Mucosa of descending colon (tissue), 3 donors: Measurements from ENCODE around the gene CDK17. TPM values are rescaled to one million over a fixed set of nuclear protein-coding genes. Genes with fewer than 3 reads are reported as not detected.
"Not testable (repeated sequence)": the region's sequence is repeated elsewhere in the genome, so short reads cannot be mapped to it uniquely, and the experiment has no call there.

ENCODE experiments used
- ATAC-seq: fragments of 200-7000 bp; cut with Tn5 transposase; one replicate; pipeline ENCODE4 v1.9.1; 2020; ENCODE audit warnings: mild to moderate bottlenecking, moderate library complexity
- DNase-seq, 3 donors: peaks; one replicate each; pipeline ENCODE4 v3.0.0-alpha.2; 2020
- H3K36me3 ChIP-seq: fragments of 200-600 bp; one replicate; pipeline ENCODE4 v1.8.0; 2021; ENCODE audit warnings: low read depth, mild to moderate bottlenecking
- H3K4me1 ChIP-seq: fragments of 200-600 bp; one replicate; pipeline ENCODE4 v1.8.0; 2021; ENCODE audit warnings: low read depth, mild to moderate bottlenecking
- H3K4me3 ChIP-seq: fragments of 200-600 bp; one replicate; pipeline ENCODE4 v1.8.0; 2021; ENCODE audit warnings: mild to moderate bottlenecking
- H3K9me3 ChIP-seq: fragments of 200-600 bp; one replicate; pipeline ENCODE4 v1.8.0; 2021; ENCODE audit warnings: mild to moderate bottlenecking
- CTCF ChIP-seq: fragments of 200-600 bp; IDR thresholded peaks from one replicate; pipeline ENCODE4 v1.8.0; 2022; ENCODE audit warnings: antibody characterized with exemption, mild to moderate bottlenecking
- intact Hi-C, 2 donors: fragments of 100-400 bp; cut with DNase I in 1 of 2; cut with micrococcal nuclease in 1 of 2; formaldehyde crosslinking; loops; one replicate each; pipeline versions ENCODE4 v1.11.0 to v1.11.1; 2022; cut with DNase I, micrococcal nuclease
- total RNA-seq, 3 donors: library from RNA; stranded (reverse); fragmentation: NEBNext Ultra II Directional in 2 of 3; extraction: Animal tissue kit (Norgen Biotek cat#: 25700) in 2 of 3; gene quantifications; one replicate each; pipeline versions ENCODE4 v1.2.1 to v1.2.4, GENCODE V29; 2021 to 2023
- donor health status: DM: no; HTN: no; CAD: no; lungs with moderate emphysema.
- donor health status: DM: no; HTN: no; CAD: no.
- donor health status: DM: no; HTN: yes; CAD: no.

CDK17 gene
- total RNA-seq, 3 donors from 2014 or later, result 19.5 to 43.5 (median 24.0) TPM

GRCh38 chr12:96424601-96425000, 24.4 kb upstream of the CDK17 start:
- Histone ChIP-seq H3K4me1 (no peaks in the 10 kb centered on the region), H3K9me3 (no peaks in the 10 kb centered on the region), H3K36me3 (no peaks in the 10 kb centered on the region), H3K4me3 (no peak overlapping the region)
- intact Hi-C loops, result no loop called here
- DNase-seq (no peak), ATAC-seq (no peak)
- no peak for TF ChIP-seq CTCF

GRCh38 chr12:96422192-96422591, 22.0 kb upstream of the CDK17 start:
- intact Hi-C loops, result no loop called here
- Histone ChIP-seq H3K9me3 (no peaks in the 10 kb centered on the region), H3K4me3 (no peak overlapping the region), H3K4me1 (no peaks in the 10 kb centered on the region), H3K36me3 (no peaks in the 10 kb centered on the region)
- DNase-seq (no peak), ATAC-seq (no peak)
- TF ChIP-seq CTCF, result no peak

- intact Hi-C loops, result no loop called here
- H3K36me3 ChIP-seq, result no peaks in the 10 kb centered on the region
- TF ChIP-seq CTCF, result no peak
- no peak for DNase-seq
- H3K4me3 ChIP-seq, result no peak overlapping the region
- no peaks in the 10 kb centered on the region for H3K4me1 ChIP-seq
- no peak for ATAC-seq
- no peaks in the 10 kb centered on the region for H3K9me3 ChIP-seq
Measured at GRCh38 chr12:96421014-96421413, 20.8 kb upstream of the CDK17 start.

GRCh38 chr12:96420277-96420835, 20.1 kb upstream of the CDK17 start:
- no peak for DNase-seq
- intact Hi-C loops, result no loop called here
- no peaks in the 10 kb centered on the region for H3K36me3 ChIP-seq
- H3K4me3 ChIP-seq, result no peak overlapping the region
- no peak for TF ChIP-seq CTCF
- H3K4me1 ChIP-seq, result no peaks in the 10 kb centered on the region
- ATAC-seq, result no peak
- H3K9me3 ChIP-seq, result no peaks in the 10 kb centered on the region

GRCh38 chr12:96419576-96420276, 19.5 kb upstream of the CDK17 start:
- DNase-seq (no peak), ATAC-seq (no peak)
- no peak overlapping the region for H3K4me3 ChIP-seq
- no peaks in the 10 kb centered on the region for H3K9me3 ChIP-seq
- TF ChIP-seq CTCF, result no peak
- no peaks in the 10 kb centered on the region for H3K4me1 ChIP-seq
- intact Hi-C loops, result no loop called here
- H3K36me3 ChIP-seq, result no peaks in the 10 kb centered on the region

- ATAC-seq, DNase-seq, H3K4me3 ChIP-seq, H3K36me3 ChIP-seq, intact Hi-C loops, H3K4me1 ChIP-seq, H3K9me3 ChIP-seq: not testable (repeated sequence)
Measured at GRCh38 chr12:96417688-96418087, 17.4 kb upstream of the CDK17 start.
